22Rv1 (cell line): ENCODE data around the gene AHNAK.

ENCODE experiments used
- H3K27ac ChIP-seq: fragments of 450-650 bp; 2 replicates; pipeline ENCODE4 v1.5.1; 2017
- ZFX ChIP-seq: fragments of 450-650 bp; IDR thresholded peaks from 2 replicates; pipeline ENCODE4 v1.6.1; 2017; ENCODE audit warnings: antibody characterized with exemption, borderline replicate concordance
- TF ChIP-seq, protein P1 (sequence below): fragments of 450-650 bp; IDR thresholded peaks from 2 replicates; pipeline ENCODE4 v1.5.1; 2017; ENCODE audit warnings: mild to moderate bottlenecking

Gene AHNAK

DNA sequence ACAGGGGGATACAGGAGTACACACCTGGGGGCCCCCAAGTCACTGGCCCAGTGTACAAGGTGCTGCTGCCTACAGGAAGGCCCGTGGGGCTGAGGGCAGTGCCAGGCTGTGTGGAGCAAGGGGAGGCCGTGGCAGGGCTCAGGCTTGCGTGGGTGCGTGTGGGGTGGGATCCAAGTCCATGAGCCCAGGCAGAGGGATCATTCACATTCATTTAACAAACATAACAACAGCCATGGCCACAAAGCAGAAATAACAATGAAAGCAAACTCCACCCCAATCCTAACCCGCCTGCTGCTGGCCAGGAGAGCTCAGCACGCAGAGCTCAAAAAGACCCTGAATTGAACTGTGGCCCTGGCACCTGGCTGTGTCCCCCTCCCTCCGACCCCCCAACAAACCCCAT is 144.8 kb downstream of the AHNAK start:
- TF ChIP-seq, protein P1, sequence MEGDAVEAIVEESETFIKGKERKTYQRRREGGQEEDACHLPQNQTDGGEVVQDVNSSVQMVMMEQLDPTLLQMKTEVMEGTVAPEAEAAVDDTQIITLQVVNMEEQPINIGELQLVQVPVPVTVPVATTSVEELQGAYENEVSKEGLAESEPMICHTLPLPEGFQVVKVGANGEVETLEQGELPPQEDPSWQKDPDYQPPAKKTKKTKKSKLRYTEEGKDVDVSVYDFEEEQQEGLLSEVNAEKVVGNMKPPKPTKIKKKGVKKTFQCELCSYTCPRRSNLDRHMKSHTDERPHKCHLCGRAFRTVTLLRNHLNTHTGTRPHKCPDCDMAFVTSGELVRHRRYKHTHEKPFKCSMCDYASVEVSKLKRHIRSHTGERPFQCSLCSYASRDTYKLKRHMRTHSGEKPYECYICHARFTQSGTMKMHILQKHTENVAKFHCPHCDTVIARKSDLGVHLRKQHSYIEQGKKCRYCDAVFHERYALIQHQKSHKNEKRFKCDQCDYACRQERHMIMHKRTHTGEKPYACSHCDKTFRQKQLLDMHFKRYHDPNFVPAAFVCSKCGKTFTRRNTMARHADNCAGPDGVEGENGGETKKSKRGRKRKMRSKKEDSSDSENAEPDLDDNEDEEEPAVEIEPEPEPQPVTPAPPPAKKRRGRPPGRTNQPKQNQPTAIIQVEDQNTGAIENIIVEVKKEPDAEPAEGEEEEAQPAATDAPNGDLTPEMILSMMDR = no peak
- no peak for TF ChIP-seq ZFX
- no peak overlapping the region for H3K27ac ChIP-seq

DNA sequence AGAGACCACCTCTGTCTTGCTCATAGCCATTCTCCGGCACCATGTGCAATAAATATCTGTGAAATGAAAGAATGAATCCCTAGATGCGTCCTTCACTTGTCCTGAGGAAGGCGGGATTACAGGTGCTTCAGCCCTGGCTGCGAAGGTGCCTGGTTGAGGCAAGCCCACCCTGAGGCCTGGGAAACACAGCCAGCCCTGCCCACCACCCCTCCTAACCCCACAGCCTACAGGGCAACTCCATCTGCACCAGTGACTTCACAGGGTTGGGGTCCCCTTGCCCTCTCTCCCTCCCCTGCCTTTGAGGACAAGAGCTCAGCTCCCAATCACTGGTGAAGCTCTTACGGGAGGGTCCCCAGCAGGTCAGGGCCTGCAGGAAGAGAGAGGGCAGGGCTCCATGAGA is 145.2 kb downstream of the AHNAK start:
- TF ChIP-seq ZFX = no peak
- no peak overlapping the region for H3K27ac ChIP-seq

DNA sequence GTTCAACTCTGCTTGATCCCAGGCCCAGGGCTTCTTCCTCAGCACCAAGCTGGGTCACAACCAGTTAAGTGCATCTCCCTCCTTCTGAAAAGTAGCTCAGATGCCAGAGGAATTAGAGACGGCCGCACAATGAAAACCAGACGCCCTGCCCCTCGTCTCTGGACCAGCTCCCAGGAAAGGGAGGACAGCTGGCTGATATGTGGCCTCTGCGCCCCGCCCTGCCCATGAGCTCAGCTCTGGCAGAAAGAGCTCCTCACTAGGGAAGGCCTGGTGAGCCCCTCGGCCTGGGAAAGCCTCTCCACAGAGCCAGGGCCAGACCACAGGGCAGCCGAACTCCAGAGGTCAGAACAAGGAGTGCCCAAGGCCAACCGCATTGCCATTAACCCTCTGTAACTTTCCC is 145.8 kb downstream of the AHNAK start:
- H3K27ac ChIP-seq = no peak overlapping the region
- TF ChIP-seq, protein P1 = no peak
- no peak for TF ChIP-seq ZFX

DNA sequence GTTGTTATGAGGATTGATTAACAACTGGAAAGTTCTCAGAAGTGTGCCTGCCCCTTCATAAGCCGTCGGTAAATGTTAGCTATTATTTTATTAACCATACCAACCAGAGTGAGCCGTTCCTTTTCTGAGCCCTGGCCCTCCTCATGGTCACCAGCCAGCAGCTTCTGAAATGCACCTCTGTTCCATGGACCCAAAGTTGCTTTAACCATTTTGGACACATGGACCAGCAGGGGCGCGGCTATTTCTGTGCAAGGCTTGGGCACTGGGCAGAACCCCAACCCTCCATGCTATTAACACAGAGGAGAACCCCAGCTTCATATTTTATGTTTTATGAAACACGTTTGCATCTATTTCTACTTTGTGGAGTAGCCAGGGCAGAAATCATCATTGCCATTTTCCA is 146.3 kb downstream of the AHNAK start:
- no peak overlapping the region for H3K27ac ChIP-seq
- no peak for TF ChIP-seq ZFX
- TF ChIP-seq, protein P1 = no peak

DNA sequence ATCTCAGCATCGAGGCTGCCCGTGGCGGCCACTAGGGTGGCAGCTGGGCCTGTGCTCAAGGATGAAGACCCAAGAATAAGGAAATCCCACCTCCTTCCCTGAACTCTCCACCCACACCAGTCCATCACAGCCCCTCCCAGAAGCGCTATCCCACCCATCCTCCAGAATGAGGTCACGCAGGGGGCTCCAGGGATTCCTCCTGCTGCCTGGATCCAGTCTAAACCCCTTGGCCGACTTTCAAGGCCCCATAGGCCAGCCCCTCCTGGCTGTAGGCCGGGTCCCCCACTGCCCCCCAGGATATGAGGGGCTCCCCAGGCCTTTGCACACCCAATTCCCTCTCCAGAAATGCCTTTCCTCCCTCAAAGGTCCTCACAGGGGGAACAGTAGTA is 146.7 kb downstream of the AHNAK start:
- TF ChIP-seq, protein P1 = no peak
- no peak for TF ChIP-seq ZFX
- H3K27ac ChIP-seq = no peak overlapping the region

DNA sequence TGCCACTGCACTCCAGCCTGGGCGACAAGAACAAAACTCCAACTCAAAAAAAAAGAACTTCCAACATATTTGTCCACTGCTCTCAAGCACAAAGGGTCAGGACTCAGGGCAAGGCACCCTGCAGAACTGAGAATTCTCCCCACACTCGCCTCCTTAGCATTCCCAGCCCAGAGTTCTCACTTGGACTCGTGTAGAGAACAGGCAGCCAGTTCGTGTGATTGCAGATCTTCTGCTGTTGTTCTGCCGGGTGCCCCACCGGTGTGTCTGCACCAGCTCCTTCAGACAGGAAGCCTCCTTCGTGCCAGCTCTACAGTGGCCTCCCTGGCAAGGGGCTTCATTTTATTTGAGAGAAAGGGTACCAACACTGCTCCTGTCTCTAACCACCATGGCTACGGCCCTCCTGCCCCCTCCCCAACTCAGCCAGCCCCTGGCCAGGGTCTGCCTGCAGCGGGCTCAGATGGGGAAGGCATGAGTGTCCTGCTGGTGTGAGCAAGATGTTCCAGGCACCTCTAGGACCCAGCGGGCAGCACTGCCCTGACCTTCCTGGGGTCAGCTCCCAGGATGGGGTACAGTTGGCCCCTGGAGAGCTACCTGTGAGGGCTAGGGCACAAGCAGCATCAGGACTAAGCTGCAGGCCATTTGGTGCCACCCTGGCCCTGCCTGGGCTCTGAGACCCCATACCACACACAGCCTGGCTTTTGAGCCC is 147.3 kb downstream of the AHNAK start:
- no peak for TF ChIP-seq ZFX
- TF ChIP-seq, protein P1 = no peak

DNA sequence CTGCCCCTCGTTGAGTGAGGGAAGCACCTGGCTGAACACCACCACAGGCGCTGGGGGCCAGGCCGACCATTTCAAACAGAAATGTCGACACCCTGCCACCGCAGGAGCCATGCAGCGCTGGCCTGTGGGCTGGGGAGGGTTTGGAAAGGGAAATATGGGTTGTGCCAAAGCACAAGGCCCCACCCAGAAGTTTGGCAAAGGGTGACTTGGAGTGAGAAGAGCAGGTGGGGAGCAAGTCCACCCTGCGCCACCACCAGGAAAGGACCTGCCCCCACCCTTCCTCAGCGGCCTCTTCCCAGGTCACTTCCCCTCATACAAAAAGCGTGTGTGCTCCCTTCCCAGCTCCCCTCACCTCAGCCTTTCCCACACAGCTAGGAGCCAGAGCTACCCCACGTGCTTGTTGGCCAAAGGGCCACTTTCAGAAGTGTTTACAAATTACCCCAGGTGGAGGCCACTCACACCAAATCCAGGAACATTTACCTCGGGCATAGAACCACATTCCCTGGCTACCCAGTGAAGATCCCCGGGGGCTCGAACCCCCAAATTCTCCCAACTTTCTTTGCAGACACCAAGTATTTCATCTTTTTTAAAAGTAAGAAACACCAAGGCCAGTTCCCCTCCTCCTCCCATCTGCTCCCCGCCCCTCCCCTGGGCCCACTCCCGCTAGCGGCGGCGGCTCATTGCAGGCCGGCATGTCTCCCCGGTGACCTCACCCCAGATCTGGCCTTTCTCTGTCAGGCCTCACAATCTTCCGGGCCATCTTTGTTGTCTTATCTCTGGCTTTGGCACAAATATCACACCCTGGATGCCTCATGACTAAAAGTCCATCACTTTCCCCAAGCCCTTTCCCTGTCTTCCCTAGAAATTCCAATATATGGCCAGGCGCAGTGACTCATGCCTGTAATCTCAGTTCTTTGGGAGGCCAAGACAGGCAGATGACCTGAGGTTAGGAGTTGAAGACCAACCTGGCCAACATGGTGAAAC is 148.3 kb downstream of the AHNAK start:
- TF ChIP-seq, protein P1 = no peak
- TF ChIP-seq ZFX = no peak
- no peak overlapping the region for H3K27ac ChIP-seq

More for the DNA sequence above, 147.3 kb downstream of the AHNAK start:
- no peak overlapping the region for H3K27ac ChIP-seq
